ENCODE results near the gene DIP2C.
"Not testable (repeated sequence)": the region's sequence is repeated elsewhere in the genome, so short reads cannot be mapped to it uniquely, and the experiment has no call there.

The DIP2C gene

DNA sequence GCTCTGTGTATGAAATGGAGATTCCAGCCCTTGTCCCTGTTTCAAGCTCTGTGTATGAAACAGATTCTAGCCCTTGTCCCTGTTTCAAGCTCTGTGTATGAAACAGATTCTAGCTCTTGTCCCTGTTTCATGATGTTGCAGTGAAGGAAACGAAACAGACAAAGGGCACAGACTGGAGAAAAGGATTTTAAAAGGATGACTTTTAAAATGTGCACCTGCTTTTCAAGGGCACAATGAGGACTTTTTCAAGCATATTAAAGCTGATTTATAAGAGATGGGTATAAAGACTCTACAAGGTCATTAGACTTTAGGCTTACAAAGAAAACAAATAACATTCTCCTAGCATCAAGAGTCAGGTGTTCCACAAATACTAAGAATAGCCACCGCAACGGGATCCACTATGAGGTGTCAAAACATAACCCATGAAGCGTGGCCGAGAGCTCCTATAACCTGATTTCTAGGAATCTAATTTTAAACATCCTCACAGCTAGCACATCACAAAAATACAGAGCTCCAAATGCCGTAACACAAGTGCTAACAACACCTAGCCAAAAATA is 29.0 kb downstream of the DIP2C start:
- DNase-seq (ENCODE audit: low spot score): no peak

DNA sequence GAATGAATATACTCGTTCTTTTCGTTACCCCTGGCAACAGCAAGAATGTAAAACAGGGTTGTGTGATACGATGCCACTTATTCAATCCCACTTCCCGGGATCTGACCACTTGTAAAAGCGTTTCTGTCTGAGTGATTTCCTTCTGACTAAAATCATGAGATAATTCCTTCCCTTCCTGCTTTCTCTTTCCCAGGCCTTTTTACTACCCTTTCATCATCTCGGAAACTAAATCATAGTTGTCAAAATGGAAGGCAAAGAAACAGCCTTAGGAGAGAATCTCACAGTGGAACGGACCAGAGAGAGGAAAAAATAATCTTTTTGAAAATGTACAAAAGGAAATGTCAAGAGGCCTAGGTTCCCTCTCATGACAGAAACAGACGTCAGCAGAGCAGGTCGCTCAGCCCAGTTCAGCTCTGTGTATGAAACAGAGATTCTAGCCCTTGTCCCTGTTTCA is 29.8 kb downstream of the DIP2C start:
- DNase-seq (ENCODE audit: low spot score): no peak

DNA sequence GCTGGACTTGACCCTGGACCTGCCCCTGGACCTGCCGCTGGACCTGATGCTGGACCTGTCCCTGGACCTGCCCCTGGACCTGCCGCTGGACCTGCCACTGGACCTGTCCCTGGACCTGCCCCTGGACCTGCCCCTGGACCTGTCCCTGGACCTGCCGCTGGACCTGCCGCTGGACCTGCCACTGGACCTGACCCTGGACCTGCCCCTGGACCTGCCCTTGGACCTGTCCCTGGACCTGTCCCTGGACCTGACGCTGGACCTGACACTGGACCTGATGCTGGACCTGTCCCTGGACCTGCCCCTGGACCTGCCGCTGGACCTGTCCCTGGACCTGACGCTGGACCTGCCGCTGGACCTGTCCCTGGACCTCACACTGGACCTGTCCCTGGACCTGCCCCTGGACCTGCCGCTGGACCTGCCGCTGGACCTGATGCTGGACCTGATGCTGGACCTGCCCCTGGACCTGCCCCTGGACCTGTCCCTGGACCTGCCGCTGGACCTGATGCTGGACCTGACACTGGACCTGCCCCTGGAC is 31.6 kb downstream of the DIP2C start:
- not testable (repeated sequence) for DNase-seq (ENCODE audit: low spot score)

DNA sequence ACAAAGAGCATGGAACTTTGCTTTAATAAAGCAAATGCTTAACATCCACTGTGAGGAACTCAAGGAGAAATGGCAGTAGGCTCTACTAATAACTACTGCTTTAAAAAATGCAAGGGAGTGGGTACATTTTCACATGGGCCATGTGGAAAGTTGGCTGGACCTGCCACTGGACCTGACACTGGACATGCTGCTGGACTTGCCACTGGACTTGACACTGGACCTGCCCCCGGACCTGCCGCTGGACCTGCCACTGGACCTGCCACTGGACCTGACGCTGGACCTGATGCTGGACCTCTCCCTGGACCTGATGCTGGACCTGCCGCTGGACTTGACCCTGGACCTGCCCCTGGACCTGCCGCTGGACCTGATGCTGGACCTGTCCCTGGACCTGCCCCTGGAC is 32.6 kb downstream of the DIP2C start:
- DNase-seq (ENCODE audit: low spot score): no peak

DNA sequence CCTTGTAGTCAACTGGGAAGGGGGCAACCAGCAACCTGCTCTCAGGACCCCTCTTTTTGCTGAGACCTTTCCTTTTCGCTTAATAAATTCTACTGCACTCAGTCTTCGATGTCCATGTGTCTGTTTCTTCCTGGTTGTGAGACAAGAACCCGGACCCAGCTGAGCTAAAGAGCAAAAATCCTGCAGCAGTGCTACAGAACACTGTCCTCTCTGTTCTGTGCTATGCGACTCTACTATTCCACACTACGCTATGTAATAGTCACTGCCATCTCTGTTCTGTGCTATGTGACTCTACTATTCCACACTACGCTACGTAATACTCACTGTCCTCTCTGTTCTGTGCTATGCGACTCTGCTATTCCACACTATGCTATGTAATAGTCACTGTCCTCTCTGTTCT is 34.3 kb downstream of the DIP2C start:
- DNase-seq (ENCODE audit: low spot score): no peak

DNA sequence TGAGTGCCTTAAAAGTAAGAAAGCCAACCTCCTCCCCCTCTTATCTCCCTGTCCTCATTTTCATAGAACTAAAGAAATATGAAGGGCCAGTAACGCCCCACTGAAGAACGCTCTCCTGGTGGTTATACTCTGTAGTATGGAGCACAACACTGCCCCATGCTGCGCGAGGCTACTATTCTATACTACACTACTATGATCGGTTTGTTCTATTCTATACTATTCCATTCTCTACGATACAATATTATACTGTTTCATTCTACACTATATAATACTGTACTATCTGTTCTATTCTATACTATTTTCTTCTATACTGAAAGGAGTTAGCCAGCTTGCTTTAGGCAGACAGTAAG is 34.8 kb downstream of the DIP2C start:
- DNase-seq (ENCODE audit: low spot score): no peak

DNA sequence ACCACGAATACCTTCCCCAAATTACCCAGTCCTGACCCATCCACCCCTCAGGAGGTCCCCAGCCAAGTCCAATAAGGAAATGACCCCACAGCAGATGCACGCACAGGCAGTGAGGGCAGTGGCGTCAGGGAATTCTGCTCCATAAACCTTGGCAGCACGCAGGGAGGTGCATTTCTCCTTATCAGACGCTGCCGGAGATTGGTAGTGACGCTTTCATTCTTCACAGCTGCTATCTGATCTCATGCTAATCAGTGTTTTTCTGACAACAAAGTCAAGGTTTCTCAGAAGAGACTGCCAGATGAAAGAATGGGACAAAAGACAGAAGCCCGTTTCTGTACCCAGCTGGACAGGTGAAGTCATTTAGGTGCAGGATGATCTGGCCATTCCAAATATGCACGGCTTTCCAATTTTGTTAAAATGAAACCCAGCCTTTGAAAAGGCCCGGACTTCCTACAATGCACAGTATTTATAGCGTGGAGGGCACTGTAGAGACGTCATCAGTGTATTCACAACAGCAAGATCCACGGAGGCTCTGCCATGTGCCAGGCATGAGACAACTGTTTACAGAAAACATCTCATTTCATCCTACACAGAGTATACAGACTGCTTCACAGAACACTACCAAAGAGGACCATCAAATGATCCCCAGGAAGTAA is 35.3 kb downstream of the DIP2C start:
- DNase-seq (ENCODE audit: low spot score): no peak

DNA sequence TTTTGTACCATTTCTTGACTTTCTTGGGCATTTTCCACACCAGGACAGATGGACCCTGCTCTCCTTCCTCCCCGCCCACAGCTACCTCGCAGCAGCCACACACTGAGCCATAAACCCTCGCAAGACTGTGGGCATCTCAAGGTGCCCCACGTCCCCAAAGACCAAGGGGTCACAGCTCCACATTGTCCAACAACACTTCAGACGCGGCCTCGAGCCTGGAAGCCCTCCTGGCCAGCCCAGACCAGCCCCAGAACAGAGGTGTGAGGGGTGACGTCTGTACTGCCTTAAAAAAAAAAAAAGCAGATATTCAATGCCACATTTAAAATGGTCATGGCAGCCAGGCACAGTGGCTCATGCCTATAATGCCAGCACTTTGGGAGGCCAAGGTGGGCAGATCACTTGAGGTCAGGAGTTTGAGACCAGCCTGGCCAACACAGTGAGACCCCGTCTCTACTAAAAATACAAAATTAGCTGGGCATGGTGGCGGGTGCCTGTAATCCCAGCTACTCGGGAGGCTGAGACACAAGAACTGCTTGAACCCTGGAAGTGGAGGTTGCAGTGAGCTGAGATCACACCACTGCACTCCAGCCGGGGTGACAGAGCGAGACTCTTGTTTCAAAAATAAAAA is 36.5 kb downstream of the DIP2C start:
- not testable (repeated sequence) for DNase-seq (ENCODE audit: low spot score)

DNA sequence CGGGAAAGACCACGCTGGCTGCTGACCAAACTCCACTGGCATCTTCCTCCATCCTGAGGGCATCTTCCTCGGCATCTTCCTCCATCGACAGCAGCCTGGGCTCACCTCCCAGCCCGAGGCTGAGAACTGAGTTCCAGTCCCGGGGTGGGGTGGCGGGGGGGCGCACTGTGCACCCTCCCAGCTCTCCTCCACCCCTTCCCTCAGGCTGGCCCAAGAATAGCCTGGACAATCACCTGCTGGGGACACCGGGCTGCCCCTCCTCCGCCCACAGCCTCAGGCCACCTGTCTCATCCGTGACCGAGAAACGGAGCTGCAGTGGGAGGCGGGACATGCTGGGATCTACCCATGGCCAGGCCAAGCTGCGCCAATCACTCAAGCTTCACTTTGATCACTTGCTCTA is 37.2 kb downstream of the DIP2C start:
- DNase-seq (ENCODE audit: low spot score): no peak

DNA sequence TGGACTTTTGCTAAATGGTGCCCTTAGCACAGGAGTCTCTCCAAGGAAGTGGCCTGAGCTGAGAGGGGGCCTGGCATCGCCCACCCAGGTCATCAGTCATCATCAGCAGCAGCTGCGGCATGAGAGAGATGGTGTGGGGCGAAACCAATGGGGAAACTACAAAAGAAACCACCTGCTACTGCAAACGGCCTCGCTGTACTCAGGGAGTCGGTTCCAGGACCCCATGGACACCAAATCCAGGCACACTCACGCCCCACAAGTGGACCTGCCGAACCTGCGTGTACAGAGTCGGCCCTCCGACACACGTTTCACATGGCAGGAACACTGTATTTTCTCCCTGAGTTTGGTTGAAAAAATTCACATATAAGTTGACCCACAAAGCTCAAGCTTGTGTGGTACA is 37.8 kb downstream of the DIP2C start:
- DNase-seq (ENCODE audit: low spot score): no peak

DNA sequence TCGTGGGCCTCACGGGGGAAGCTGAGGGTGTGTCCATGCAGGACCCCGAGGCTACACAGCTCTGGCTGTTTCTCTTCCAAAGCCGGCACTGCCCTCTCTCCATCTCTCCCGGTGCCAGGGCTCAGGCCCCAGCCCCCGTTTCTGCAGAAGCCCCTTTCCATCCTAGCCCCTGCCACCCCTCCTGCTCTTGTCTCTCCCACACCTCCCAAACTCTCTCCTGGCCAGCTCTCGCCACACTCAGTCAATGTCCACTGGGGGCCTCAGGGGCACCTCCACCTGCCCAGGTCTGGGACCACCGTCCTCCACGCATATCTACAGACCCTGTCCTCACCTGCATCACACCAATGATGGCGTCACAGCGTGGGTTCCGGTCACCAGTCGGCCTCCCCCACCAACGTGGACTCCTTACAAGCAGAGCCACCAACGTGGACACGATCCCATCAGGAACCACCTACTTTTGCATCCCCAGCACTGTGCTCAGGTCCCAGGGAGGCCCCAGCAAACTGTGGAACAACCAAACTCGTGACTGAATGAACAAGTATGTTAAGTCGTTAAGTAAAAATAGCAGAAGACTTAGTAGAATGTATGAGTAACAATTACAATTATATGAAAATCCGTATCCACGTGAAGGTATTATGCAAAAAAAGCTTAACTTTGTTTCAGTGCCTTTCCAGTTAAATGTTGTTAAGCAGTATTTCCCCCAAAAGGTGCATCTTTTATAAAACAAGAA is 38.4 kb downstream of the DIP2C start:
- no peak for DNase-seq (ENCODE audit: low spot score)

DNA sequence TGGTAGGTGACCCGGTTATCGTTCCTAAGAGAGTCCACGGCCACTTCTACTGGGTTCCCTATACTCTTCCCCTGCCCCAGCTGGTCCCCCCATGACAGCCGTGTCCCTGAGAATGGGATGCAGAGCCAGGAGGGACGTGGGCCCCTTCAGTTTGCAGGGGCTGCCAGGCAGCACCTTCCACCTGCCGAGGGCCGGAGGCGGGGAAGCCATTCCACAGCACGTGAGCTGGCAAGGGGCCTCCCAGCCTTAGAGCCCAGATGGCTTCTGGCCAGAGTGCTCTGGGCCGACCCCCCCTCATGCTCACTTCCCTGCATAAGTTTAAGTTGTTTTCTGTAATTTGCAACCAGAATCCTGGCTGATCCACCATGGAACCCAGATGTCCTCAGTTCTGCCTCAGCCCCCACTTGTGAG is 39.0 kb downstream of the DIP2C start:
- DNase-seq (ENCODE audit: low spot score): no peak

DNA sequence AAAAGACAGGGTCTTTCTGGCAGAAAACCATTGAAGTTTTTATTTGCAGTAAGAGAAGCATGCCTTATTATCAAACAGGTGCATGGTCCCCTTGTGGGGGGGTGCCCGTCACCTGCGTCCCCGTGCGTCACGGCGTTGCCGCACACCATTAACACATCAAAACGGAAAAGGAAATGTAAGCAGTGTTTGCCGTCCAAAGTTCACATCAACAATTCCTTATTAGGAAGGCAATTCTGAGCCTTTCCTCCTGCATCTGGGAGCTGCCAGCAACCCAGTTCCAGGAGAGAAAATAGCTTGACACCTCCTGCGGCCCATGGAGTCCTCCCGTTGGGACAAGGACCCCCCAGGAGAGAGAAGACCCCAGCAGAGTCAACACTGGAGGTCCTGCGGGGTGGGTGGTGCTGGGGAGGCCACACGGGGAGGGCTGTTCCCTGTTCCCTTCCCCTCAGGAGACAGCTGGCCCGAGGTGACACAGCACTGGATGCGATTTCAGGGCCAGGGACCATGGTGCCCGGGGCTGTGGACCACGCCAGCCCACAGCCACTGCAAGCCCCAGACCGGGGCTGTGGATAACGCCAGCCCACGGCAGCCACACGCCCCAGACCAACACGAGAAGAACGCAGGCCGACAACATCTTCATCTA is 39.5 kb downstream of the DIP2C start:
- peak; percentile 90 for DNase-seq (ENCODE audit: low spot score)

DNA sequence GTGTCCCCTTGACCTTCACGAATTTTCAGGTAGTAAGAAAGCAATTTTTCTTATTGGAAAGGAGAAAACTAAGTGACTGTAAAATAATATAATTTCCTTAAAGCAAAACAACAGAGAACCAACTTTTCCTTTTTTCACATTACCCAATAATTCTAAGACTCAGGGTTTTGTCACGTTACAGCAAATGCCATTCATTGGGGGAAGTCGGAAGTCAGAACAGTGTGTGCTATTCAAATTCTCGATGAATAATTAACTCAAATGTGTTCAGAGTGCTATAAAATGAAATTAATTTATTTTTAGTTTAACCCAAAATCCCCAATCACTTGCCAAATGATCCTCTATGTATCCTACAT is 40.0 kb downstream of the DIP2C start:
- no peak for DNase-seq (ENCODE audit: low spot score)

DNA sequence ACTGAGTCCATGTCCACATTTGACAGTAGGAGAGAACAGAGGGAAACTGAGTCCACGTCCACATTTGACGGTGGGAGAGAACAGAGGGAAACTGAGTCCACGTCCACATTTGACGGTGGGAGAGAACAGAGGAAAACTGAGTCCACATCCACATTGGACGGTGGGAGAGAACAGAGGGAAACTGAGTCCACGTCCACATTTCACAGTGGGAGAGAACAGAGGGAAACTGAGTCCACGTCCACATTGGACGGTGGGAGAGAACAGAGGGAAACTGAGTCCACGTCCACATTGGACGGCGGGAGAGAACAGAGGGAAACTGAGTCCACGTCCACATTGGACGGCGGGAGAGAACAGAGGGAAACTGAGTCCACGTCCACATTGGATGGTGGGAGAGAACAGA is 42.4 kb downstream of the DIP2C start:
- not testable (repeated sequence) for DNase-seq (ENCODE audit: low spot score)

DNA sequence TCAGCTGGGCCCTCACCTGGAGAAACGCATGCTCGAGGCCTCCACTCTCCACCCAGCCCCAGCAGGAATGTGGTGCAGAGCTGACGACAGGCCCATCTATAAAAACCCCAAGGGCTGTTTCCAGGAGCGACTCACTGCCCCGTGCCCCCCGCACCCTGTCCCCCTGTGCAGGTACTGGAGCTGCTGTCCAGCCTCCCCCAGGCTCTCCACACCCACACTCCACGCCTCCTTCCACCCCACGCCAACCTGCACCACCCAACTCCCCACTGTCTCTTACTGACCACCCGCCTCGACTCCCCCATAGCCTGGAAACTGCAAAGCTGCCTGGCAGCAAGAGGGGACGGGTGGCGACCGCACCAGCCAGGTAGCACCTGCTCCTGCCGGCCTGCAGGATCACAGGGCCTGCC is 43.3 kb downstream of the DIP2C start:
- DNase-seq (ENCODE audit: low spot score): no peak

DNA sequence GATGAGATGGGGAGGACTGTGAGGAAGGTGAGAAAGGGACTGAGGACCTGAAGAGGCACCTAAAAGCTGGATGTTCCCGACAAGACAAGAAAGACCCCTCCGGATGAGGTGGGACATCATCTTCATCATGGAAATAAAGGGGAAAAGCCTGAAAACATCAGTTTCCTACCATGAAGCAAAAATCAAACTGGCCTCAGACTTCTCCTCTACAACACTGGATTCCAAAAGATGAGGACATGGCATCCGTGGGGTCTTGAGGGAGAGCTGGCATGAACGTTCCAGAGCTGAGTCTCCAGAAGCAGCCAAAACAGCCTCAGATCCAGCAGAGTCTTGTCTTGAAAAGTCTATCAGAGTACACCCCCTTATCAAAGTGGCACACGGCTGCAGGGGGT is 44.5 kb downstream of the DIP2C start:
- DNase-seq (ENCODE audit: low spot score): no peak

DNA sequence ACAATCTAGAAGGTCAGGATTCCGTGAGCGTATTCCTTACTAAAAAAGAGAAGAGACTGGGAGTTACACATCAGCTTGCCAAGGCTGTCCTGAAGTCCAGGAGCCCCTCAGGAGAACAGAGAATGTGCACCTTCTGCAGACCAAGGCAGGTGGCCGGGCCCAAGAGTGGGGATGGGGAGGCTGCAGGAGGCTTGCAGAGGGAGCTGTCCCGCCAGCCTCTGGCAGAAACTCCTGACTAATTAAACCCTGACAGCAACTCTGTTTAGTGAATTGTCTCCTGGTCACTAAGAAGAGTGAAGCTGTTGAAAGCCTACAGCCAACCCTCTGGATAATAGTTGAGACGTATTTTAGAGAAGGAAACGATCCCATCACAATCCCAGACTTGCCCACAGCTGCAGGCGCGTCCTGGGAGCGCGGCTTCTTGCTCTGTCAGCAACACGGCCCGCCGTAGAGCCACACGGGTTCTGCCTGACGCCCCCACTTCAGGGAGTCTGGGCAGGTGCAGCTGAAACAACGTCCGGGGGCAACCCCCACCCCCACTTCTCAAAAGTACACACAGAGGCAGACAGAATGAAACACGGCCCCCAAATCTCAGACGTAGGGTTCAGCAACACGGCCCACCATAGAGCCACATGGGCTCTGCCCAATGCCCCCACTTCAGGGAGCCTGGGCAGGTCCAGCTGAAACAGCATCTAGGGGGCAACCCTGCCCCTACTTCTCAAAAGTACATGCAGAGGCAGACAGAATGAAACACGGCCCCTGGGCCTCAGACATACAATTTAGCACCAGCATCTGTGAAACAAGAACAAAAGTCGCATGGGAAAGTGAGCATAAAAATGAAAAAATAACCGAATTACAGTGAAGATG is 45.2 kb downstream of the DIP2C start:
- DNase-seq (ENCODE audit: low spot score): no peak

DNA sequence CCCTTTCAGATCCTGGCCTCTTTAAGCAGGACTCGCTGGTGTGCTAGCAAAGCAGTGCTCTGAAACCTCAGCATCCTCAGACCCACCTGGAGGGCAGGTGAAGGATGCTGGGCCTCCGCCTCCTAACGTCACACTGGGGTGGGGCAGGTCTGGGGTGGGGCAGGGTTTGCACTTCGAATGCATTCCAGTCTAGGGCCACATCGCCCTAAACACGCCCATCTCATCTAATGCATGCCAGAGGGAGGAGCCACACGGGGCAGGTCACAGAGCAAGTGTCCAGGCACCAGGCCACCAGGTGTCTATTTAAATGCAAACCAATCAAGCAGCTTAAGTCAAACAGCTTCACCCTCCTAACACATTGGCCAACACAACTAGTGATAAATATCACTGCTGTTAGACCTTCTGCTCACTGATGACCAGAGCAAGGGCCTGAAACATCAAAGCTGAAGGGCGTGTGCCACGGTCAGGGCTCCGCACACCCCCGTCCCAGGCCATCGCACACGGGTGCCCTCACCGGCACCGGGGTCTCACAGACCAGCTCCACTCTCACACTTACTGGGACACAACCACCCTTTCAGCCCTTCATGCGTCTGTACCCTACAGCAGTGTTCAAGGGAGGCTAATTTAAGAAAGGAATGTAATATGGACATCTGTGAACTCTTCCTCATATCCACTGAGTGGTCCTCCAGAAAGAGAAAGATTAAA is 47.1 kb downstream of the DIP2C start:
- DNase-seq (ENCODE audit: low spot score): no peak

DNA sequence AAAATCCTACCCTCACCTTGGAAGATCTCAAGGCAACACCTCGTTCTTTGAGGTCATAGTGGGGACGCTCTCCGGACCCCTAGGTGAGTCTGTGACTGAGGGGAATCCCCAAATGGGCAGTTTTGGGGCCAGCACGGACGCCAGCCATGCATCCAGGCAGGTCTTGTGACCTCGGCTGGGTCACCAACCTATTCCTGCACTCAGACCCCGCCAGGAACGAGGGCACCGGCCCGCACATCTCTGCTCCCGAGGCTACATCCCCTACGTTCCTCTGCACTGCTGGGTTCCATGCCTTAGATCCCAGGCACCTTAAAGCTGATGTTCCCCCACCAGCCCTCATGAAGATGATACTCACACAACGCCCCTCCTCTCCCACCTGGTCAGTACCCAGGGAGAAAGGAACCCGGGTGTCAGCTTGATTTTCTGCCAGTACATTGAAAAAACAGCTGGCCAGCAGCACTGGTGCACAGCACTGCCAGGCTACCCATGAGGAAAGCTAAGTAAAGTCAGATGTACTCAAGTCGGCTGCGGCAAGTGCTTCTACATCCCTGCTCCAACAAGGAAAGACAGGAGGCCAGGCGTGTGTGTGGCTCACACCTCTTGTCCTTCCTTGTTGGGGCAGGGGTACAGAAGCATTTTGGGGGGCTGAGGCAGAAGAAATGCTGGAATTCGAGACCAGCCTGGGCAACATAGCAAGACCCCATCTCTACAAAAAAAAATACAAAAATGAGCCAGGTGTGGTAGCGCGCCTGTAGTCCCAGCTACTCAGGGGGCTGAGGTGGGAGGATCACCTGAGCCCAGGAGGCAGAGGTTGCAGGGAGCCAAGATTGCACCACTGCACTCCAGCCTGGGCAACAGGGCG is 48.1 kb downstream of the DIP2C start:
- no peak for DNase-seq (ENCODE audit: low spot score)
